HepG2 (cell line): Measurements from ENCODE around the gene OR10H2. TPM values are rescaled to one million over a fixed set of nuclear protein-coding genes. Genes with fewer than 3 reads are reported as not detected.
A peak's percentile ranks its signal among the peaks of the same experiment; 100 is the strongest.

Experiments
- GLI4 ChIP-seq: sonication (generic); formaldehyde crosslinking; IDR thresholded peaks from 2 replicates; pipeline ENCODE4 v1.5.1; 2020; ENCODE audit warnings: missing genetic modification reagents, mild to moderate bottlenecking, moderate library complexity, borderline replicate concordance
- HMG20A ChIP-seq: IDR thresholded peaks from 2 replicates; pipeline ENCODE4 v1.6.1; 2016; ENCODE audit warnings: borderline replicate concordance
- LCORL ChIP-seq, 2 experiments: fragments of 450-650 bp in 1 of 2; sonication (generic) in 1 of 2; formaldehyde crosslinking in 1 of 2; IDR thresholded peaks; 2 replicates each; pipeline versions ENCODE4 v1.5.0 to v1.6.1; 2017 to 2020; ENCODE audit warnings: antibody characterized with exemption in 1 of 2, missing genetic modification reagents in 1 of 2
- NFRKB ChIP-seq: fragments of 450-650 bp; IDR thresholded peaks from 2 replicates; pipeline ENCODE4 v1.6.1; 2017
- PAWR ChIP-seq: sonication (generic); formaldehyde crosslinking; IDR thresholded peaks from 2 replicates; pipeline ENCODE4 v1.4.0; 2020; ENCODE audit warnings: missing genetic modification reagents, mild to moderate bottlenecking, borderline replicate concordance
- SETDB1 ChIP-seq: sonication (generic); formaldehyde crosslinking; IDR thresholded peaks from 2 replicates; pipeline ENCODE4 v1.5.1; 2020; ENCODE audit warnings: missing genetic modification reagents, mild to moderate bottlenecking, borderline replicate concordance
- SNAPC2 ChIP-seq: sonication (generic); formaldehyde crosslinking; IDR thresholded peaks from 2 replicates; pipeline ENCODE4 v1.8.1; 2022; ENCODE audit warnings: mild to moderate bottlenecking, missing genetic modification reagents
- TEAD3 ChIP-seq: optimal IDR thresholded peaks from 2 replicates; pipeline ENCODE3; 2016; ENCODE audit warnings: borderline replicate concordance
- ZNF614 ChIP-seq: IDR thresholded peaks from 2 replicates; pipeline ENCODE4 v1.6.1; 2018; ENCODE audit warnings: missing biosample characterization, missing genetic modification reagents, inconsistent platforms, borderline replicate concordance
- ZSCAN20 ChIP-seq: sonication (generic); formaldehyde crosslinking; IDR thresholded peaks from 2 replicates; pipeline ENCODE4 v1.4.0; 2020; ENCODE audit warnings: missing genetic modification reagents, mild to moderate bottlenecking, borderline replicate concordance
- polyA plus RNA-seq, 8 experiments: library from polyadenylated mRNA; depleted of rRNA in 3 of 8; stranded (reverse) in 7 of 8; unstranded in 1 of 8; fragments of >200 nt; fragmentation: Illumina TruSeq in 4 of 8; extraction: Trizol in 4 of 8; gene quantifications; 2 replicates each; pipeline versions ENCODE4 v1.2.1 to v1.2.3, GENCODE V29; 2011 to 2016; ENCODE audit warnings: low read depth in 4 of 8, missing spikeins in 1 of 8, mixed read lengths in 1 of 8; ENCODE audit not compliant: insufficient read depth in 1 of 8
- total RNA-seq, 5 experiments: library from RNA; depleted of rRNA; stranded (reverse); fragments of >200 nt; fragmentation: Illumina TruSeq; extraction: Trizol; gene quantifications; 2 replicates each; pipeline ENCODE4 v1.2.3, GENCODE V29; 2016; ENCODE audit warnings: low read depth in 1 of 5
- TF ChIP-seq, protein P1 (sequence below): sonication (generic); formaldehyde crosslinking; IDR thresholded peaks from 2 replicates; pipeline ENCODE4 v1.8.0; 2022; ENCODE audit warnings: mild to moderate bottlenecking, missing genetic modification reagents
- TF ChIP-seq, protein P2 (sequence below): sonication (generic); formaldehyde crosslinking; IDR thresholded peaks from 2 replicates; pipeline ENCODE4 v1.5.1; 2020; ENCODE audit warnings: missing genetic modification reagents, mild to moderate bottlenecking, borderline replicate concordance
- TF ChIP-seq, protein P3 (sequence below): sonication (generic); formaldehyde crosslinking; IDR thresholded peaks from 2 replicates; pipeline ENCODE4 v1.5.1; 2020; ENCODE audit warnings: missing genetic modification reagents, mild to moderate bottlenecking, borderline replicate concordance
- TF ChIP-seq, protein P4 (sequence below): IDR thresholded peaks from 2 replicates; pipeline ENCODE4 v1.6.1; 2012; ENCODE audit warnings: low read length, improper control_type of control experiment
- TF ChIP-seq, protein P5 (sequence below): sonication (generic); formaldehyde crosslinking; IDR thresholded peaks from 2 replicates; pipeline ENCODE4 v1.5.1; 2020; ENCODE audit warnings: mild to moderate bottlenecking, missing genetic modification reagents

Gene OR10H2
- total and polyA plus RNA-seq, 2 of the 13 experiments (the other 11 are each of a cell fraction or from before 2014, with no cell fraction given), result not detected

DNA sequence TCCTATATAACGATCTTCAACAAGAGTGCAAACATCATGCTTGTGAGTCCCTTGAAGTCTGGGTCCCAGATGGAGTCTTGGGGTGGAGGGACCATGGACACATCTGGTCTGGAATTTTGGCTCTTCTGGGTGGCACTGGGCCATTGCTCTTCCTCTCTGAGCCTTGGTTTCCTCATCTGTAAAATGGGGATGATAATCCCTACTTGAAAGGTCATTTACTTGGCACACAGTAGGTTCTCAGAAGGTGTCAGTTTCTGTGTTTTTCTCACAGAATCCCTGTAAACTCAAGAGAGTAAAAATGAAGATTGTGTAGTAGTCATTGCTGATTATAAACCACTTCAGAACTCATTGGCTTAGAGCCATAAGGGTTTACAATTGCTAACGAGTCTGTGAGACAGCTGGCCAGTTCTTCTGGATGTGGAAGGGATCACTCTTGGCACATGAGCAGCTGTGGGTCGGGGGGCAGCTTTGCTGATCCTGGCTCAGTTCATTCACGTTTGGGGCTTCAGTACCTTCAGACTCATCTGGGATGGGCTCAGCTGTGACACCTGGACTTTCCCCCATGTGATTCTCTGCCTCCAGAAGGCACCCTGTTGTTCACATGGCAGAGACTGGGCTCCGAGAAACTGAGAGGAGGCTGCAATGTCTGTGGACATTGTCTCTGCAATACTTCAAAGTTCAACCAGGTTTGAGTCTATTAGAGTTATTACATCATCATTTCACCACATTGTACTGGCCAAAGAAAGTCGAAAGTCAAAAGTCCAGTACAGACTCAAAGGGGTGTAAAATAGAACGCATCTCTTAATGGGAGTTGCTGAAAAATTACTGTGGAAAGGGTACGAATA, 47.1 kb upstream of the OR10H2 start (continued):
- TF ChIP-seq LCORL (IDR thresholded peaks at IDR 0.05) (no peak), LCORL (CRISPR knock-in tag; IDR thresholded peaks at IDR 0.05) (peak; percentile 79), TEAD3 (CRISPR knock-in tag) (no peak), GLI4 (CRISPR knock-in tag) (no peak), HMG20A (CRISPR knock-in tag) (peak; percentile 66), PAWR (CRISPR knock-in tag) (no peak), SNAPC2 (CRISPR knock-in tag) (no peak), NFRKB (no peak), SETDB1 (CRISPR knock-in tag) (no peak), ZSCAN20 (no peak), ZNF614 (CRISPR knock-in tag) (0 out of 2 replicates have a peak, but pooled peaks have one; percentile 30)
- TF ChIP-seq, protein P1, sequence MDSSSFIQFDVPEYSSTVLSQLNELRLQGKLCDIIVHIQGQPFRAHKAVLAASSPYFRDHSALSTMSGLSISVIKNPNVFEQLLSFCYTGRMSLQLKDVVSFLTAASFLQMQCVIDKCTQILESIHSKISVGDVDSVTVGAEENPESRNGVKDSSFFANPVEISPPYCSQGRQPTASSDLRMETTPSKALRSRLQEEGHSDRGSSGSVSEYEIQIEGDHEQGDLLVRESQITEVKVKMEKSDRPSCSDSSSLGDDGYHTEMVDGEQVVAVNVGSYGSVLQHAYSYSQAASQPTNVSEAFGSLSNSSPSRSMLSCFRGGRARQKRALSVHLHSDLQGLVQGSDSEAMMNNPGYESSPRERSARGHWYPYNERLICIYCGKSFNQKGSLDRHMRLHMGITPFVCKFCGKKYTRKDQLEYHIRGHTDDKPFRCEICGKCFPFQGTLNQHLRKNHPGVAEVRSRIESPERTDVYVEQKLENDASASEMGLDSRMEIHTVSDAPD (CRISPR knock-in tag), result no peak
- TF ChIP-seq, protein P2, sequence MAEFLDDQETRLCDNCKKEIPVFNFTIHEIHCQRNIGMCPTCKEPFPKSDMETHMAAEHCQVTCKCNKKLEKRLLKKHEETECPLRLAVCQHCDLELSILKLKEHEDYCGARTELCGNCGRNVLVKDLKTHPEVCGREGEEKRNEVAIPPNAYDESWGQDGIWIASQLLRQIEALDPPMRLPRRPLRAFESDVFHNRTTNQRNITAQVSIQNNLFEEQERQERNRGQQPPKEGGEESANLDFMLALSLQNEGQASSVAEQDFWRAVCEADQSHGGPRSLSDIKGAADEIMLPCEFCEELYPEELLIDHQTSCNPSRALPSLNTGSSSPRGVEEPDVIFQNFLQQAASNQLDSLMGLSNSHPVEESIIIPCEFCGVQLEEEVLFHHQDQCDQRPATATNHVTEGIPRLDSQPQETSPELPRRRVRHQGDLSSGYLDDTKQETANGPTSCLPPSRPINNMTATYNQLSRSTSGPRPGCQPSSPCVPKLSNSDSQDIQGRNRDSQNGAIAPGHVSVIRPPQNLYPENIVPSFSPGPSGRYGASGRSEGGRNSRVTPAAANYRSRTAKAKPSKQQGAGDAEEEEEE, result no peak
- TF ChIP-seq, protein P3, sequence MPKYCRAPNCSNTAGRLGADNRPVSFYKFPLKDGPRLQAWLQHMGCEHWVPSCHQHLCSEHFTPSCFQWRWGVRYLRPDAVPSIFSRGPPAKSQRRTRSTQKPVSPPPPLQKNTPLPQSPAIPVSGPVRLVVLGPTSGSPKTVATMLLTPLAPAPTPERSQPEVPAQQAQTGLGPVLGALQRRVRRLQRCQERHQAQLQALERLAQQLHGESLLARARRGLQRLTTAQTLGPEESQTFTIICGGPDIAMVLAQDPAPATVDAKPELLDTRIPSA (CRISPR knock-in tag), result no peak
- TF ChIP-seq, protein P4, sequence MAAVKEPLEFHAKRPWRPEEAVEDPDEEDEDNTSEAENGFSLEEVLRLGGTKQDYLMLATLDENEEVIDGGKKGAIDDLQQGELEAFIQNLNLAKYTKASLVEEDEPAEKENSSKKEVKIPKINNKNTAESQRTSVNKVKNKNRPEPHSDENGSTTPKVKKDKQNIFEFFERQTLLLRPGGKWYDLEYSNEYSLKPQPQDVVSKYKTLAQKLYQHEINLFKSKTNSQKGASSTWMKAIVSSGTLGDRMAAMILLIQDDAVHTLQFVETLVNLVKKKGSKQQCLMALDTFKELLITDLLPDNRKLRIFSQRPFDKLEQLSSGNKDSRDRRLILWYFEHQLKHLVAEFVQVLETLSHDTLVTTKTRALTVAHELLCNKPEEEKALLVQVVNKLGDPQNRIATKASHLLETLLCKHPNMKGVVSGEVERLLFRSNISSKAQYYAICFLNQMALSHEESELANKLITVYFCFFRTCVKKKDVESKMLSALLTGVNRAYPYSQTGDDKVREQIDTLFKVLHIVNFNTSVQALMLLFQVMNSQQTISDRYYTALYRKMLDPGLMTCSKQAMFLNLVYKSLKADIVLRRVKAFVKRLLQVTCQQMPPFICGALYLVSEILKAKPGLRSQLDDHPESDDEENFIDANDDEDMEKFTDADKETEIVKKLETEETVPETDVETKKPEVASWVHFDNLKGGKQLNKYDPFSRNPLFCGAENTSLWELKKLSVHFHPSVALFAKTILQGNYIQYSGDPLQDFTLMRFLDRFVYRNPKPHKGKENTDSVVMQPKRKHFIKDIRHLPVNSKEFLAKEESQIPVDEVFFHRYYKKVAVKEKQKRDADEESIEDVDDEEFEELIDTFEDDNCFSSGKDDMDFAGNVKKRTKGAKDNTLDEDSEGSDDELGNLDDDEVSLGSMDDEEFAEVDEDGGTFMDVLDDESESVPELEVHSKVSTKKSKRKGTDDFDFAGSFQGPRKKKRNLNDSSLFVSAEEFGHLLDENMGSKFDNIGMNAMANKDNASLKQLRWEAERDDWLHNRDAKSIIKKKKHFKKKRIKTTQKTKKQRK, result no peak
- TF ChIP-seq, protein P5, sequence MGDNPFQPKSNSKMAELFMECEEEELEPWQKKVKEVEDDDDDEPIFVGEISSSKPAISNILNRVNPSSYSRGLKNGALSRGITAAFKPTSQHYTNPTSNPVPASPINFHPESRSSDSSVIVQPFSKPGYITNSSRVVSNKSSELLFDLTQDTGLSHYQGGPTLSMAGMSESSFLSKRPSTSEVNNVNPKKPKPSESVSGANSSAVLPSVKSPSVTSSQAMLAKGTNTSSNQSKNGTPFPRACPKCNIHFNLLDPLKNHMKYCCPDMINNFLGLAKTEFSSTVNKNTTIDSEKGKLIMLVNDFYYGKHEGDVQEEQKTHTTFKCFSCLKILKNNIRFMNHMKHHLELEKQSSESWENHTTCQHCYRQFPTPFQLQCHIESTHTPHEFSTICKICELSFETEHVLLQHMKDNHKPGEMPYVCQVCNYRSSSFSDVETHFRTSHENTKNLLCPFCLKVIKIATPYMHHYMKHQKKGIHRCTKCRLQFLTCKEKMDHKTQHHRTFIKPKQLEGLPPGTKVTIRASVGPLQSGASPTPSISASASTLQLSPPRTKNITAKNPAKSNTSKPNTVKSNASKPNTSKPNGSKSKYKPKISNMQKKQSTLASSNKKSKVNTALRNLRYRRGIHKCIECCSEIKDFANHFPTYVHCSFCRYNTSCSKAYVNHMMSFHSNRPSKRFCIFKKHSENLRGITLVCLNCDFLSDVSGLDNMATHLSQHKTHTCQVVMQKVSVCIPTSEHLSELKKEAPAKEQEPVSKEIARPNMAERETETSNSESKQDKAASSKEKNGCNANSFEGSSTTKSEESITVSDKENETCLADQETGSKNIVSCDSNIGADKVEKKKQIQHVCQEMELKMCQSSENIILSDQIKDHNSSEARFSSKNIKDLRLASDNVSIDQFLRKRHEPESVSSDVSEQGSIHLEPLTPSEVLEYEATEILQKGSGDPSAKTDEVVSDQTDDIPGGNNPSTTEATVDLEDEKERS (CRISPR knock-in tag), result no peak
